Progenitor cell of endocrine pancreas (in vitro differentiated cells): ENCODE measurements around the gene CTNNA3. TPM values are rescaled to one million over a fixed set of nuclear protein-coding genes. Genes with fewer than 3 reads are reported as not detected.

ENCODE experiments used
- DNase-seq: peaks from one replicate; pipeline ENCODE4 v3.0.0; 2021; ENCODE audit warnings: low spot score; ENCODE audit not compliant: unreplicated experiment
- H3K27ac Mint-ChIP-seq: 2 replicates; pipeline ENCODE4 v1.8.0; 2021; ENCODE audit warnings: mild to moderate bottlenecking, moderate library complexity, mixed read lengths
- H3K27me3 Mint-ChIP-seq: 2 replicates; pipeline ENCODE4 v1.8.0; 2021; ENCODE audit warnings: mixed read lengths
- H3K36me3 Mint-ChIP-seq: 2 replicates; pipeline ENCODE4 v1.8.0; 2022; ENCODE audit warnings: mixed read lengths; ENCODE audit not compliant: insufficient read depth
- H3K4me1 Mint-ChIP-seq: 2 replicates; pipeline ENCODE4 v1.8.0; 2021; ENCODE audit warnings: low read depth, mixed read lengths
- H3K4me3 Mint-ChIP-seq: 2 replicates; pipeline ENCODE4 v1.8.0; 2021; ENCODE audit warnings: low read depth, mild to moderate bottlenecking, moderate library complexity, mixed read lengths
- H3K9me3 Mint-ChIP-seq: 2 replicates; pipeline ENCODE4 v1.8.0; 2021; ENCODE audit warnings: low read depth, mixed read lengths
- CTCF ChIP-seq: fragments of 200-600 bp; sonication (generic); IDR thresholded peaks from one replicate; pipeline ENCODE4 v1.5.0; 2021; ENCODE audit warnings: antibody characterized with exemption, mild to moderate bottlenecking; ENCODE audit not compliant: unreplicated experiment
- total RNA-seq: library from RNA; stranded (reverse); gene quantifications from 2 replicates; pipeline ENCODE4 v1.2.1, GENCODE V29; 2021

Gene CTNNA3
- total RNA-seq, 1 donor from 2014 or later, result 1.7 TPM

GRCh38 chr10:66833861-66834260 is 862.1 kb downstream of the CTNNA3 start:
- Mint-ChIP-seq H3K9me3 (no peaks in the 10 kb centered on the region), H3K4me1 (peaks cover 5% of the 10 kb centered on the region), H3K36me3 (no peaks in the 10 kb centered on the region), H3K27me3 (no peaks in the 10 kb centered on the region), H3K4me3 (no peak overlapping the region), H3K27ac (no peak overlapping the region)
- DNase-seq, result no peak
- TF ChIP-seq CTCF, result no peak

- DNase-seq, result no peak
- H3K36me3 Mint-ChIP-seq, result no peaks in the 10 kb centered on the region
- peaks cover 5% of the 10 kb centered on the region for H3K4me1 Mint-ChIP-seq
- H3K4me3 Mint-ChIP-seq, result no peak overlapping the region
- no peak for TF ChIP-seq CTCF
- no peaks in the 10 kb centered on the region for H3K27me3 Mint-ChIP-seq
- H3K9me3 Mint-ChIP-seq, result no peaks in the 10 kb centered on the region
- no peak overlapping the region for H3K27ac Mint-ChIP-seq
Measured at GRCh38 chr10:66832781-66833422, 863.1 kb downstream of the CTNNA3 start.

- H3K4me3 Mint-ChIP-seq, result no peak overlapping the region
- H3K27ac Mint-ChIP-seq, result no peak overlapping the region
- TF ChIP-seq CTCF, result no peak
- H3K36me3 Mint-ChIP-seq, result no peaks in the 10 kb centered on the region
- no peaks in the 10 kb centered on the region for H3K27me3 Mint-ChIP-seq
- no peak for DNase-seq
- peaks cover 3% of the 10 kb centered on the region for H3K4me1 Mint-ChIP-seq
- H3K9me3 Mint-ChIP-seq, result no peaks in the 10 kb centered on the region
Measured at GRCh38 chr10:66828957-66829356, 867.0 kb downstream of the CTNNA3 start.

- no peak for TF ChIP-seq CTCF
- Mint-ChIP-seq H3K4me3 (no peak overlapping the region), H3K36me3 (no peaks in the 10 kb centered on the region), H3K9me3 (no peaks in the 10 kb centered on the region), H3K27me3 (no peaks in the 10 kb centered on the region), H3K4me1 (peaks cover 6% of the 10 kb centered on the region), H3K27ac (no peak overlapping the region)
- DNase-seq, result no peak
Measured at GRCh38 chr10:66827353-66827752, 868.6 kb downstream of the CTNNA3 start.

- H3K27me3 Mint-ChIP-seq, result no peaks in the 10 kb centered on the region
- peaks cover 6% of the 10 kb centered on the region for H3K4me1 Mint-ChIP-seq
- DNase-seq, result no peak
Measured at GRCh38 chr10:66823301-66823700, 872.7 kb downstream of the CTNNA3 start.

More at GRCh38 chr10:66823301-66823700, 872.7 kb downstream of the CTNNA3 start:
- Mint-ChIP-seq H3K36me3 (no peaks in the 10 kb centered on the region), H3K9me3 (no peaks in the 10 kb centered on the region), H3K27ac (no peak overlapping the region), H3K4me3 (no peak overlapping the region)
- TF ChIP-seq CTCF, result no peak
